HEK293 (cell line): ENCODE data around the gene SARM1.
"Not testable (repeated sequence)": the region's sequence is repeated elsewhere in the genome, so short reads cannot be mapped to it uniquely, and the experiment has no call there.

Experiments
- ZBTB21 ChIP-seq: fragments of 450-650 bp; formaldehyde crosslinking; IDR thresholded peaks from 2 replicates; pipeline ENCODE4 v1.5.1; 2017; ENCODE audit warnings: missing biosample characterization, missing genetic modification characterization
- ZNF184 ChIP-seq: fragments of 450-650 bp; IDR thresholded peaks from 2 replicates; pipeline ENCODE4 v1.5.1; 2018; ENCODE audit warnings: missing biosample characterization, mild to moderate bottlenecking, missing genetic modification characterization
- ZNF221 ChIP-seq: fragments of 450-650 bp; formaldehyde crosslinking; IDR thresholded peaks from 2 replicates; pipeline ENCODE4 v1.5.1; 2017; ENCODE audit warnings: missing biosample characterization, missing genetic modification characterization, borderline replicate concordance
- ZNF266 ChIP-seq: fragments of 450-650 bp; formaldehyde crosslinking; IDR thresholded peaks from 2 replicates; pipeline ENCODE4 v1.5.1; 2016; ENCODE audit warnings: missing biosample characterization, missing genetic modification characterization, low read depth
- ZNF350 ChIP-seq: fragments of 450-650 bp; formaldehyde crosslinking; IDR thresholded peaks from 2 replicates; pipeline ENCODE4 v1.5.0; 2017; ENCODE audit warnings: missing biosample characterization, mild to moderate bottlenecking, missing genetic modification characterization
- ZNF548 ChIP-seq: fragments of 450-650 bp; formaldehyde crosslinking; IDR thresholded peaks from 2 replicates; pipeline ENCODE4 v1.5.1; 2016; ENCODE audit warnings: missing biosample characterization, missing genetic modification characterization
- ZNF600 ChIP-seq: fragments of 450-650 bp; formaldehyde crosslinking; IDR thresholded peaks from 2 replicates; pipeline ENCODE4 v1.5.1; 2016; ENCODE audit warnings: missing biosample characterization, missing genetic modification characterization
- TF ChIP-seq, protein P1 (sequence below): fragments of 450-650 bp; formaldehyde crosslinking; IDR thresholded peaks from 2 replicates; pipeline ENCODE4 v1.5.1; 2016; ENCODE audit warnings: missing biosample characterization, missing genetic modification characterization
- TF ChIP-seq, protein P2 (sequence below): fragments of 450-650 bp; formaldehyde crosslinking; IDR thresholded peaks from 2 replicates; pipeline ENCODE4 v1.5.1; 2016; ENCODE audit warnings: missing biosample characterization, missing genetic modification characterization
- TF ChIP-seq, protein P3 (sequence below): fragments of 450-650 bp; formaldehyde crosslinking; conservative IDR thresholded peaks from 2 replicates; pipeline ENCODE4 v1.5.1; 2016; ENCODE audit warnings: low read depth, missing biosample characterization, missing genetic modification characterization
- TF ChIP-seq, protein P4 (sequence below): fragments of 450-650 bp; formaldehyde crosslinking; IDR thresholded peaks from 2 replicates; pipeline ENCODE4 v1.5.1; 2016; ENCODE audit warnings: missing biosample characterization, missing genetic modification characterization

DNA sequence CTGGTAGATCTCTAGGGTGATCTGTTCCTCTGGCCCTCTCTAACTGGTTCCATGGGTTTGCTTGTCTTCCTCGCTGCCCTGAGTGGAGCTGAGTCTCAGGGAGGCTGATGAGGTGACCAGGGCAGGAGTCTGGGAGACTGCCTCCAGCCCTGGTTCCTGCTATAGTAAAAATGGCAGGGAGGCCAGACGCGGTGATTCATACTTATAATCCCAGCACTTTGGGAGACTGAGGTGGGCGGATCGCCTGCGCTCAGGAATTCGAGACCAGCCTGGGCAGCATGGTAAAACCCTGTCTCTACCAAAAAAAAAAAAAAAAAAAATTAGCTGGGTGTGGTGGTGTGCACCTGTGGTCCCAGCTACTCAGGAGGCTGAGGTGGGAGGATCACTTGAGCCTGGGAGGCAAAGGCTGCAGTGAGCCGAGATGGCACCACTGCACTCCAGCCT is 32.7 kb upstream of the SARM1 start:
- TF ChIP-seq, protein P1, sequence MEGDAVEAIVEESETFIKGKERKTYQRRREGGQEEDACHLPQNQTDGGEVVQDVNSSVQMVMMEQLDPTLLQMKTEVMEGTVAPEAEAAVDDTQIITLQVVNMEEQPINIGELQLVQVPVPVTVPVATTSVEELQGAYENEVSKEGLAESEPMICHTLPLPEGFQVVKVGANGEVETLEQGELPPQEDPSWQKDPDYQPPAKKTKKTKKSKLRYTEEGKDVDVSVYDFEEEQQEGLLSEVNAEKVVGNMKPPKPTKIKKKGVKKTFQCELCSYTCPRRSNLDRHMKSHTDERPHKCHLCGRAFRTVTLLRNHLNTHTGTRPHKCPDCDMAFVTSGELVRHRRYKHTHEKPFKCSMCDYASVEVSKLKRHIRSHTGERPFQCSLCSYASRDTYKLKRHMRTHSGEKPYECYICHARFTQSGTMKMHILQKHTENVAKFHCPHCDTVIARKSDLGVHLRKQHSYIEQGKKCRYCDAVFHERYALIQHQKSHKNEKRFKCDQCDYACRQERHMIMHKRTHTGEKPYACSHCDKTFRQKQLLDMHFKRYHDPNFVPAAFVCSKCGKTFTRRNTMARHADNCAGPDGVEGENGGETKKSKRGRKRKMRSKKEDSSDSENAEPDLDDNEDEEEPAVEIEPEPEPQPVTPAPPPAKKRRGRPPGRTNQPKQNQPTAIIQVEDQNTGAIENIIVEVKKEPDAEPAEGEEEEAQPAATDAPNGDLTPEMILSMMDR, result not testable (repeated sequence)
- not testable (repeated sequence) for TF ChIP-seq ZNF184; ZNF548 (tag by site-specific recombination); ZBTB21 (tag by site-specific recombination); ZNF221 (tag by site-specific recombination); ZNF350; ZNF266; ZNF600 (tag by site-specific recombination)
- TF ChIP-seq, protein P2, sequence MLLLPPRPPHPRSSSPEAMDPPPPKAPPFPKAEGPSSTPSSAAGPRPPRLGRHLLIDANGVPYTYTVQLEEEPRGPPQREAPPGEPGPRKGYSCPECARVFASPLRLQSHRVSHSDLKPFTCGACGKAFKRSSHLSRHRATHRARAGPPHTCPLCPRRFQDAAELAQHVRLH (tag by site-specific recombination), result not testable (repeated sequence)
- TF ChIP-seq, protein P3, sequence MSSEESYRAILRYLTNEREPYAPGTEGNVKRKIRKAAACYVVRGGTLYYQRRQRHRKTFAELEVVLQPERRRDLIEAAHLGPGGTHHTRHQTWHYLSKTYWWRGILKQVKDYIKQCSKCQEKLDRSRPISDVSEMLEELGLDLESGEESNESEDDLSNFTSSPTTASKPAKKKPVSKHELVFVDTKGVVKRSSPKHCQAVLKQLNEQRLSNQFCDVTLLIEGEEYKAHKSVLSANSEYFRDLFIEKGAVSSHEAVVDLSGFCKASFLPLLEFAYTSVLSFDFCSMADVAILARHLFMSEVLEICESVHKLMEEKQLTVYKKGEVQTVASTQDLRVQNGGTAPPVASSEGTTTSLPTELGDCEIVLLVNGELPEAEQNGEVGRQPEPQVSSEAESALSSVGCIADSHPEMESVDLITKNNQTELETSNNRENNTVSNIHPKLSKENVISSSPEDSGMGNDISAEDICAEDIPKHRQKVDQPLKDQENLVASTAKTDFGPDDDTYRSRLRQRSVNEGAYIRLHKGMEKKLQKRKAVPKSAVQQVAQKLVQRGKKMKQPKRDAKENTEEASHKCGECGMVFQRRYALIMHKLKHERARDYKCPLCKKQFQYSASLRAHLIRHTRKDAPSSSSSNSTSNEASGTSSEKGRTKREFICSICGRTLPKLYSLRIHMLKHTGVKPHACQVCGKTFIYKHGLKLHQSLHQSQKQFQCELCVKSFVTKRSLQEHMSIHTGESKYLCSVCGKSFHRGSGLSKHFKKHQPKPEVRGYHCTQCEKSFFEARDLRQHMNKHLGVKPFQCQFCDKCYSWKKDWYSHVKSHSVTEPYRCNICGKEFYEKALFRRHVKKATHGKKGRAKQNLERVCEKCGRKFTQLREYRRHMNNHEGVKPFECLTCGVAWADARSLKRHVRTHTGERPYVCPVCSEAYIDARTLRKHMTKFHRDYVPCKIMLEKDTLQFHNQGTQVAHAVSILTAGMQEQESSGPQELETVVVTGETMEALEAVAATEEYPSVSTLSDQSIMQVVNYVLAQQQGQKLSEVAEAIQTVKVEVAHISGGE, result not testable (repeated sequence)
- TF ChIP-seq, protein P4, sequence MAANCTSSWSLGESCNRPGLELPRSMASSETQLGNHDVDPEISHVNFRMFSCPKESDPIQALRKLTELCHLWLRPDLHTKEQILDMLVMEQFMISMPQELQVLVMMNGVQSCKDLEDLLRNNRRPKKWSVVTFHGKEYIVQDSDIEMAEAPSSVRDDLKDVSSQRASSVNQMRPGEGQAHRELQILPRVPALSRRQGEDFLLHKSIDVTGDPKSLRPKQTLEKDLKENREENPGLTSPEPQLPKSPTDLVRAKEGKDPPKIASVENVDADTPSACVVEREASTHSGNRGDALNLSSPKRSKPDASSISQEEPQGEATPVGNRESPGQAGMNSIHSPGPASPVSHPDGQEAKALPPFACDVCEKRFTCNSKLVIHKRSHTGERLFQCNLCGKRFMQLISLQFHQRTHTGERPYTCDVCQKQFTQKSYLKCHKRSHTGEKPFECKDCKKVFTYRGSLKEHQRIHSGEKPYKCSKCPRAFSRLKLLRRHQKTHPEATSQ (tag by site-specific recombination), result not testable (repeated sequence)
